ENCODE results near the gene NR3C1.

NR3C1 gene

DNA sequence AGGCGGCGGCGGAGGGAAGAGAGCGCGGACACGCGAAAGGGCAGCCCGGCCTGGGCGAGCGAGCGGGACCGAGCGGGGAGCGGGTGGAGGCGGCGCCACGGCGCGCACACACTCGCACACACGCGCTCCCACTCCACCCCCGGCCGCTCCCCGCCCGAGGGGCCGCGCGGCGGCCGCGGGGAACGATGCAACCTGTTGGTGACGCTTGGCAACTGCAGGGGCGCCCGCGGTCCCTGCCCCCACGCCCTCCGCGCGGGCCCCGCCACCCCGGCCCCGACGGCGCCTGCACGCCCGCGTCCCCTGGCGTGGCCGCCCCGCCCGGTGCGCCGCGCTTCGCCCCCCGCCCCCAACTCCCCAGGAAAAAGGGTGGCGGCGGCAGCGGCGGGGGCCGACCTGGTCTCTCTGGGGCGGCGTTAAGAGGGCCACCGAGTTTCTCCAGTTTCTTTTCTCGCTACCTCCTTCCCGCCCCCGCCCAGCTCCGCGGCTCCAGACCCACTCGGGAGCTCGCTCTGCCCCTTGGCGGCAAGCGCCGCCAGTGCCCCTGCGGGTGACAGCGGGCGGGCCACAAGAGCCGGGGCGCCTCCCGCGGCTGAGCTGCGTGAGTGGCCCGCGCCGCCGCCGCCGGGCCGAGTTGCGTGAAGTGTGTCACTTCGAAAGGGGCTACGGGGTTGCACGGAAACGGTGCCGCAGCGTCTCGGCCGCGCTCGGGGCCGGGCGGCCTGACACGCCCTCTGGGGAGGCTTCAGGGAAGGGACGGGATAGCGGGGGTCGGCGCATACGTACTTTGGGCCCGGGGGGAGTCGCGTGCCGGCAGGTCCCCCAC, at the start of gene NR3C1:
TSS of gene NR3C1 (minus strand) at position 94 of the 823 bp plus-strand sequence. CDS start 2,847 bp downstream, outside the sequence.
- no peak for FAIRE-seq

DNA sequence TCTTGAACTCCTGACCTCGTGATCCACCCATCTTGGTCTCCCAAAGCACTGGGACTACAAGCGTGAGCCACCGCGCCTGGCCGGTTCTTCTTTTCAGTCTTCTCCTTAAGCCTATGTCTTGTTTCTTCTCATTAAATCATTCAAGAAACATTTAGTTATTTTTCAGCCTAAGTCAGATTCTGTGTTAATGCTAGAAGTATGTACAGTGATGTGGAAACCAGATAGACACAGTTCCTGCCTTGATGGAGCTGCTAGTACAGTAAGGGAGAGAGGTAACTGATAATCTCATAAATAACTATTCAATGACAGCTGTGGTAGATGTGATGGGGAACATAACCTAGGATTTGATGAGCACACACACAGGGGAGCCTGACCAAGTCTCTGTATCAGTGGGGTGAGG, 46.3 kb upstream of the NR3C1 start:
- FAIRE-seq: no peak

DNA sequence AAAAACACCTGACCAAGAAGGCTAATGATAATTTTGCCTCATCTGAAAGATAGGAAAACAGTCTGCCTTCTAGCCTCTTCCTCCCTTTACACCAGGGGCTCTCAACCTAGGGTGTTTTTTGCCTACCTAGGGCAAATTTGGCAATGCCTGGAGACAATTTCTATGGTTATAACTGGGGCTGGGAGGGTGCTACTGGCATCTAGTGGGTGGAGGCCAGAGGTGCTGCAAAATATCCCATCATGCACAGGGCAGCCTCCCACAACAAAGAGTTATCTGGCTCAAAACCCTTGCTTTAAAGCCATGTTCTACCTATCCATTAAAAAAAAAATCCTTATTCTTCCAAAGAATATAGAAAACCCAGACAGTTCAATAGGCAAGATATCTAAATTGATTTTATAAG, 45.0 kb upstream of the NR3C1 start:
- FAIRE-seq: no peak

DNA sequence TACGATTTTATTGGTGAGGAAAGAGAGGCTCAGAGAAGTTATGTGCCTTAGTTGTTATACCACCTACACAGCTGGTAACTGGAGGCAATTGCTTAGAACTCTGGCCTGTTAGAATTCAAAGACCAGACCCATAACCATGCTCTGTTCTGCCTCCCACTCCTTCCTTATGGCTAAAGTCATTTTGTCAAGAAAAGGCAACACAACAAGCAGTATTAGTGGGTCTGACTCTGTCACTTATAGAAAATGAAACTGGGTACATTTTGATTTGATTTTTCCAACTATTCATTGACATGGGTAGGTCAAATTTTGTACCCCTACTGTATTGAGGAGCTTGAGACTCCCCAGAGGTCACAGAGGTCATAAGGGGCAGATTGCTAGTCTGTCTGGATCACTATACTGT, 44.5 kb upstream of the NR3C1 start:
- no peak for FAIRE-seq

DNA sequence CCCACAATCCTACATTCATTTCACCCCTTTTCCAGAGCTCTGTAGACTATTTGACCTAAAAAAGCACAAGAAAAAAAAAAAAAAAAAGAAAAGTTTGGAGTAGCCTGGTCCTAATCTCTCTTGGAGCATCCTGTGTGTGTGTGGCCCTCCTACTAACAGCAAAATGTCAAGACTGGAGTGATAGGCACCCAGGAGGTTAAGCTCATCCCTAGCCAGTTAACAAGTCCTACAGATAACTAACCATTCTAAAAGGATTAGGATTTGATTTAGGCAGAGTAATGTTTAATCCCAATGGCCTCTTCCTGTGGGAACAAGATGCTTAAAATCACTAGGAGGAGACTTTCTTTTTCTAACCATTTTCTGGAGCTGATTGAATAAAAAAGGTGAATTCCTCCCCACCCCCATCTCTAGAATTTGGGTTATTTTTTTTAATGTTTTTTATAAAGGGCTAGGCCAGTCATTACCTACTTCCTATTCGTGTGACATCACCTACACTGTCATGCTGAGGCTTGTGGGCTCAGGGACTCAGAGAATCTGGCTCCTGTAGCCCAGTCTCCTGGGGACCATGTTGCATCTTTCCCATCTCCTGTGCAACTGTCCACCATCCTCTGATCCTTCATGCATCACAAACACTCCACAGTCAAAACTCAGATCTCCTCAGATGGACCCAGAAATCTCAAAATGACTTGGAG, 43.2 kb upstream of the NR3C1 start:
- no peak for FAIRE-seq

DNA sequence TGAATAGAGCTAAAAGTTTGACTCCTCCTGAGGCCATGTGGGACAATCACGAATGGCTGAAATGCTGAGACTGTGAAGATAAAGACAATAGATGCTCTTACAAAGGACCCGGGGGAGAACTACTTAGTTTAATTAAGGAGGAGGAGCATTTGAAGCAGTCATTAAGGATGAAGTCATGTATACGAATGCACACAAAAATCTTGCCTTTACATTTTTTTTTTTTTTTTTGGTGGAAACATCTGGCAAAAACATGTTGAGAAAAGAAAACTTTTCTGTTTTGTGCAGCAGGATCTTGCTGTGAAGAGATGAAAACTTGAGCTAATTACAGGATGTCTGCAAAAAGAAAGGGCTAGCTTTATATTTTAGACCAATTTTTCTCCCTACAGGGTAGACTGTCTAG, 42.3 kb upstream of the NR3C1 start:
- FAIRE-seq: no peak

DNA sequence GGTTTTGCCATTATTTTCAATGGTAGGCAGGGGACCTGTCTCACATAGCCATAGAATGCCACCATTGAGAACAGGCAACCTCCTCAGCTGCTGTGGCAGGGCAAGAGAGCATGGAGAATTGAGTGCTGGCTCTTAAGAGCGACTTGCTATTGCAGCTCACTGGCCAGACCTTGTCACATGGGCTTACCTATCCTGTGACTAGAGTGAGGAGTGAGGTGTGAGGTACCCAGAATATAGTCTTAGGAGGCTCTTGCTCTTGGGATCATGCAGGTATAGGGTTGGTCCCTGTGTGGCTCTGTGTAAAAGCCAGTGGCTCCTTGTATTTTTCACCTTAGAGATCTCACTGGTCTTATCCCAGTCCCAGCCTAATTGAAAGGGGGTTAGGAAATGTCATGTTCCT, 39.8 kb upstream of the NR3C1 start:
- no peak for FAIRE-seq

DNA sequence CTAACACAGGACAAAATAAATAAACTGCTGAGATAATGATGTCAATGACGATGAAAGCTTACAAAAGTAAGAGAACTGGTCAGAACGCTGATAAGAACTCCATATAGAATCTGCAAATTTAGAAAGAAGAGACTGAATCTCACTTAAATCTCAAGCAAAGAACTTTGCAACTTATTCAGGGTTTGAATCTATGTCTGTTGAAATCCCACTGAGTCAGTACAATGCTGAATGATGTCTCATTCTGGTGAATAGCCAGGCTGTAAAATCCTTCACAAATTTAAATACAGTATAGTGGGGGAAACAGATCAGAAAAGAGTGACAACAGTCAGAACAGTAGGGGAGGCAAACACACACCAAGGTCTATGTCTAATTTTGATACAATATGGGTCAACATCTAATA, 38.9 kb upstream of the NR3C1 start:
- no peak for FAIRE-seq

DNA sequence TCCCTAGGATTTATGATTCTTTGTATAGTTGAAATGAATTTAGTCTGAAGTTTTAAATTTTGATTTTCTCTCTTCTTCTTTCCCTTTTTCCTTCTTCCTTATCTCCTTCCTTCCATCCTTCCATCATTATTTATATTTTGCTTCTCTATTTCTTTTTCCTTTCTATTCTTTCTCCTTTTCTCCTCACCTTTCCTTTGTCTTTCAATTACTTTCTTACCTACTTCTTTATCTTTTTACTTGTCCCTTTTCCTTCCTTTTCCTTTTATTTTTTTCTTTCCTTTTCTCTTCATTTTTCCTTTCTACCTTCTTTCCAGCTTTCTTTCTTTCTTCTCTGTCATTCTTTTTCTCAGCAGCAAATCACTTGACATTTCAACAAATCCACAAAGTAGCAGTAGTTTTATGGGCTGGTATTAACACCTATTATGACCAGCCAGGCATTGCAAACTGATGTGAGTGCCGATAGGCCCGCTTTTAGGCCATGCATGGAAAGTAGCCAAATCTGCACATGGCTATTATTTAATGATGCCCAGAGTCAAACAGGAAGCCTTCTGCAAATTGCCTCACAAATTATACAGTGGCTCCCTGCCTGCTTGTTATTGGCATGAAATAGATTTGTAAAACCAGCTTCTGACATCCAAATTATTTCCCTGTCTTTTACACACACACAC, 37.1 kb upstream of the NR3C1 start:
- FAIRE-seq: no peak

DNA sequence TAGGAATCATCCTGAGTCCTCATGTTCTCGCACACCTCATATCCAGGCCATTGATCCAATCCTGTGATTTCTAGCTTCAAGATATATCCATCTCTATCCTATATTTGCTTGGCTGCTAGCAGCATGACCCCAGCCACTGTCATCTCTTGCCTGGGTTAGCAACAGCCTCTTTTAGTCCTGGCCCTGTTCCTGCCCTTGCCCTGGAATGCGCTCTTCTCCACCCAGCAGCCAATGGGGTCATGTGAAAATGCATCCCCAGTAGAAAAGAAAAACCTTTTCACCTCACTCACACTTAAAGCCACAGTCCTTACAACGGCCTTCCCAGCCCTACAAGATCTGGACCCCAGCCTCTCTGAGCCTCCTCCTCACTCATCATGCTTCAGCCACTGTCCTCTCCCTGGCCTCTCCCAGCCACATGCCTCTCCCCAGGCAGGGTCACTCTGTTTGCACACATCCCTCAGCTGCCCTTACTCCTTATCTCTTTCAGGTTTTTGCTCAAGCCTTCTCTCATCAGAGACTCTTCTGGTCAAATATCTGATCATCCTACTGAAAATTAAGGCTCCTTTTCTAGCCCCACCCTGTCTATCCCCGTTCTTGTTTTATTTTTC, 34.3 kb upstream of the NR3C1 start:
- no peak for FAIRE-seq

DNA sequence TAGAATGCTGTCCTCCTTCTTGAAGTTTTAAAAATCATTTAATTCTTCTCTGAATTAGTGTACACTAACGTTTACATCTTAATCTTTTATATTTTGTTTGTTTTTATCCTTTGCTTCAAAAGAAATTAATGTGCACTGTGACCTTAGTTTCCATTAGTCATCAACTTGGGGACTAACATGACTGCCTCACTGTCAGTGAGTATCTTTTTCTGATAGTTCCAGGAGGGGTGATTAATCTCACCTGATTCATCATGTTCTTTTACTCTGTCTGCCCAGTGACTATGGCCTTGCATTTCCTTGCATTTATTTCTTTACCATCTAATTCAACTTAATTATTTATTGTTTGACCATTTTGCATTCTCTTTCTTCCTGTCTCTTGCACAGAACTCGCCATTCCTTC, 33.4 kb upstream of the NR3C1 start:
- FAIRE-seq: no peak

DNA sequence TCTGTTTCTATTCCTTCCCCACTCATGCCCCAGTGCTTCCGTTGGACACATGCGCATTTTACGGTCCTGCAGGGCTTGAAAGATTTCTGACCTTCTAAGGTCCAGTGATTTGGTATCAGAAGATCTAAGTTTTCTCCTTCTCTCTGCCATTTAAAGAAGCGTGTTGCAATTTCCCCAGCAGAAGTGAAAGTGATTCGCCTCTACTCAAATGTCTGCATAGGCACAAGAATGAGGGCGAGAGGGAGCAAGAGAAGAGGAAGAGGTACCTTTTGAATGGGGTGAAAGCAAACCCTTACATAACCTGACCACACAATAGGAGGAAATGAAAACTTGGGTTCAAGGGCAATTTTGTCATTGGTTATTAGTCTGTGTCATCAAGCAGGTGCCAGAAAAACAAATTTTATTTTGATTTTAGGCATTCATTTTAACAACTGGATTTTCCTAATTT, 31.7 kb upstream of the NR3C1 start:
- no peak for FAIRE-seq

DNA sequence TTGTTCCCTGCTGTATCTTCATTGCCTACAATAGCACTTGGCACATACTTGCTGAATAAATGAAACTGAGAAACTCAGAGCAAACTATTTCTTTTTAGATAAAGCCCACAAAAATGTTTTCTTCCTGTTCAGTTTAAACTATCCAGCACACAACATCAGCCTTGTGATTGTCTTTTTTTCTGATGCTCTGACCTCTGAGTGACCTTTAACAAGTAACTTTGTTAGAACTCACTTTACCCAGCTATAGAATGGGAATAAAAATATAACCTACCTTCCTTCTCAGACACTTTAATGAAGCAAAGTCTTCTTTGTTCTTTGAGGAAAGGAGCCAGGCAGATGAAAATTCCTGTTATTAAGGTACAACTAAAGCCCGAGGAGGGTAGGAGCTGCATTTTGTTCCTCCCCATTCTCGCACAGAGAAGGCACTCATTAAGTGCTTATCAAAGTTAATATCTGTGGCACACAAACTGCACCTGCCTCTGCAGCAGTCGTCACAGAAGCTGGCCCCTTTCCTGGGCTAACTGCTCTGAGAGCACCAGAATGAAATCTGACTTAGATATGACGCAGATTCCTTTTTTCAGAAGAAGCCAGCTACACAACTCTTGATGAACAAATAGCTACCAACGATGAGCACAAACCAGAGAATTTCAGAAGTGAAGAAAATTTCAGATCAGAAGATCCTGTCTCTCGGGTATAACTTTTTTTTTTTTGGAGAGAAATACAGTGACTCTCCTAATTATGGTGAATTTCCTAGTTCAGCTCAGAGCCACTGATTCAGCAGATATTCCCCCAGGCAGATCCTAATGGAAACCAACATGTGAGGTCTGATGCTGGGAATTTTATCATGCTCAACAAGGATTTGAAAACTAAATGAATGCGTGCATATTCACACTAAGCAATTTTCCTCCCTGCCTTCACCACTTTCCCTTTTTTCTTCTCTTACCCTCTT, 31.0 kb upstream of the NR3C1 start:
- no peak for FAIRE-seq

DNA sequence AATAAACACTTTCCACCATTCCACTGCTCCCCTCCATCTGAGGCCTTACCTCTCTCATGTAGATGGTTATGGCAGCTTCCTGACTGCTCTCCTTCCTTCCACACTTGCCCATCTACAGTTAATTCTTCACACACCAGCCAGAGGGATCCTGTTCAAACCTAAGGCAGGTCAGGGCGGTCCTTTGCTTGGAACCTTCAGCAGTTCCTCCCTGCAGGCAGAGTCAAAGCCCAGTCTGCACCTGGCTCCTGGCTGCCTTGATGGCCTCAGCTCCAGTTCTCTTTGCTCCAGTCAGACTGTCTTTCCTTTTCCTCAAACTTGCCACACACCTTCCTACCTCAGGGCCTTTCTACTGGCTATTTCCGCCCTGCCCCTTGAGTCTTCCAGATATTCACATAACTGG, 30.2 kb upstream of the NR3C1 start:
- FAIRE-seq: no peak

DNA sequence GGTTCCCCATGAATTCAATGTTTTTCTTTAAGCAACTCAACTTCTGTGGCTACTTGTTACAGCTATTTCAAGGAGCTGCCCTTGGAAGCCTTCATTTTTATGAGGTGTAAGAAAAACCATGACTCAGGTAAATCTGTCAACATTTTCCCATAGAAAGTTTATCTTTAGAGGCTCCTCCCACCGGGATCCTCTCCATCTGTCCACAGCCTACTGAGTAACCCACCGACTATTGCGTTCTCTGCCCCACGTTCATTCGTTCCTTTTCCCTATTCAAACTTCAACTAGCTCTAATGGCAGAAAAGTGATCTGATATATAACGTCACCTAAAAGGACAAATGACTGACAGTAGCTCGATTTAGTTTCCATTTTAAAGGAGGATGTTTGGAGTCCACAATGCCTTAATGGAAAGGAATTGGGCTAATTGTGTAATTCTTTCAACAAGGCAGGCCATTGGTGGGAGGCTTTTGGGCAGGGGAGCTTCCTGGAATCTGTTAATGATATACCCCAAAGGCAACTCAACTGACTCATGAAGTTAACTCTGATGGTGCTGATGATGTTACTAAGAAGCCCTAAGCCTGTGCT, 29.3 kb upstream of the NR3C1 start:
- no peak for FAIRE-seq

DNA sequence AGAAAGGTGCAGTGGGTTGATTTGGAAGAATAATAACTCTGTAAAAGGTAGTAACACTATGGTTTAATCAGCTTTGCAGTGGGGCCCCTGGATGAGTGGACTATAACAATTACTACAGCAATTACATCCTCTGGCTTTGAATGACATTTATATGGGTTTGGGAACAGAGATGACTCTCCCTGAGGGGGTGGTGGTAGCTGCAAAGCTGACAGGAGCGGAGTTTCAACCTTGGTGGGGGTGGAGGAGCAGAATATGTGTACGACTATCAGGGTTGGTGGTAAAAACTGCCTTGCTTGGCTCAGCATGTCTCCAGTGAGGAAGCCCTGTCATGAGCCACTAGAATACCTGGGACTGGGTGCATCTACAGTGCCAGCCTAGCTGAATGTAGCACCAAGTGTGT, 28.3 kb upstream of the NR3C1 start:
- no peak for FAIRE-seq

DNA sequence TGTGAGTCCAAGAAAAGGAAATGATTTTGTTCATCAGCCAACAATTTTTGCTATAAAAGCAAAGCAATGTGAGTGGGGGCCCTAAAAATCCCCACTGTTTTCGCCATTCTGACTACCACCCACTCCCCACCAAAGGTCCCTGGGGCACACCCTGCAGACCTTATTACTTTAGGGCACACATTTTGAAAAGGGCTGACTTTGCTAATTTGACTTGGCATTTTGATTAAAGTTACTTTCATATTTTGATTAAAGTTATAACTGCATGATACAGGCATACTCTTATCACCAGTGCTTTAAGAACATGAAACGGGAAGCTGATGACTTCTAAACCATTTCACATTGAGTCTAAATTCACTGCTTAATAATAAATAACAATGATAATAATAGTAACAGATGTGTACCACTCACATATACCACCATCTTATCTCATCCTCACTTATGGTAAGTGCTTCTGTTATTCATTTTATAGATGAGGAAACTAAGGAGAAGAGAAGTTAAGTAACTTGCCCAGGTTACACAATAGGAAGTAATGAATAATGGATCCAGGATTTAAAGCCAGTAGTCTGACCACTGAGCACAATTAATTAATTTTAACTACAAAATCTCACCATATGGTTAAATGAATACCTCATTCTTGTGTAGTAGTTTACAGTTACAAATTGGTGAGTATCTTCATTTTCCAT, 25.4 kb upstream of the NR3C1 start:
- FAIRE-seq: no peak

DNA sequence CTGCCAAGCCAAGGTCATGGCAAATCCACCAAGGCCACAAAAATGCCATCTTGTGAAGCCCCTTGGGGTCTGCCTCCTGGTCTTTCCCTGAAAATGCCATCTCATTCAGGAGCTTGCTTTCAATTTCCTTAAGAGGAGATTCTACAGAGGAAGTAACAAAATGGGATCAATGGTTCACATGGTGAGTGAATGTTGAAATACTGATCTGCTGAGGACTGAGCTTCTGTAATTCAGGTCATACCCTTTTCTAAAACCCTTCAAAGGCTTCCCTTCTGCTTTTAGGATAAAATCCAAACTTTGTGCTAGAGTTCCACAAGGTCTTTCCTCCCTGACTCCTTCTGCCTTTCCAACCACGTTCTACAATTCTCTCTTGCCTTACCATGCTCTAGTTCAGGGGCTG, 24.7 kb upstream of the NR3C1 start:
- FAIRE-seq: no peak

DNA sequence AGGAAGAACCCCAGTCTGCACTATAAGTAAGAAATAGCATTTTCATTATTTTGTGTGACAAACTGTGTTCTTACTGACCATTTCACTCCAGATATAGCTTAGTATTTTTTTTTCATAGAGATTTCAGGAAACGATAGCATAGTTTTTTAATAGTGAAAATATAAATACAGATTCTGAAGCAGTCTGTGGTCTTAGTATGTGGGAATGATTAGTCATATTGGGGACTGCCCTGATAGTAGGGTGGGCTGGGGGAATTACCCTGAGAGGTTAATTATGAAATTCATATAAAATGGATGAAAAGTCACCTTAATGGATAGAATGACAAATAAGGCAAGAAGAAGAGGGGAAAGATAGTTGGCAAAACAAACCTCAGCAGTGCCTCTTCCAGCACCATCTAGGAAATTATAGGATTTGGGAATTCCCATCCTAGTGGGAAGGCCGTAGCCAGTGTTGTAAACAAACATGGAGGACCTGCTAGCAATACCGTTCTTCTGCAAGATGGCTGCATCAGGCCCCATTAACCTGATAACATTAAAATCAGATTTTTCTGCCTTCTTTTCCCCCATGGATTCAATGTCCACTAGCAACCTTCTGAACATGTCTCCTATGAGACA, 23.7 kb upstream of the NR3C1 start:
- FAIRE-seq: no peak

DNA sequence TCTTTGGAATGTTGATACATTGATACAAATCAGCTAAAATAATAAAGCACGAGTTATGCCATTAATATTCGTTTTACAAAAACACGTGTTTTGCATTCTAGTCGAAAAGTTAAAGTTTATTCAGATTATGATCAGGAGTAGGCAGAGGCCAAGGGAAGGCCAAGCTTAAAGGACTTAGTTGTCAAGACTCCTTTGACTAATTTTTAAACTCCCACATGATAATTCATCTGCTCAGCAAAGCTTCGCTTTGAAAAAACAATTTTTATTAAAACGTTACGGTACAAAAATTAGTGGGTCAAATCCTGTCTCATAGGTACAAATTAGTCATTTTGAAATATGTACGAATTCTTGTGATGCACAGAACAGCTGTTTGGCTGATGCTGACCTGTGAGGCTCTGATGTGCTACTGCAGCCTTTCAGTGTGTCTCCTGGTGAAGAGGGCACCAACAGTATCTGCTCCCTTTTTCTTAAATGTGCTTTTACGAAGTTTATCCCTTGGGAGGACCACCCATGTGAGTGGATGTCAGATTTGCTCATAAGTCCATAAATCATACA, 23.0 kb upstream of the NR3C1 start:
- FAIRE-seq: no peak

DNA sequence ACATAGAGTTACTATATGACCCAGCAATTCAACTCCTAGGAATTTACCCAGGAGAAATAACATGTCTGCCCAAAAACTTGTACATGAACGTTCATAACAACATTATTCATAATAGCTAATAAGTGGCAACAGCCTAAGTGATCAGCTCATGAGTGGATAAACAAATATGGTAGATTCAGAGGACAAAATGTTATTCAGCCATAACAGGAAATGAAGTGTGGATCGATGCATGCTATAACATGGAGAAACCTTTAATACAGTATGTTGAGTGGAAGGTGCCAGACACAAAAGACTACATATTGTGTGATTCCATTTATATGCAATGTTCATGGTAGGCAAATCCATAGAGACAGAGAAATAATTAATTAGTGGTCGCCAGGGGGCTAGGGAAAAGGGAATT, 22.3 kb upstream of the NR3C1 start:
- FAIRE-seq: no peak

Measured in islet of Langerhans (tissue), 1 donor.